HEK293 (cell line): ENCODE results near the gene PLD4.

Experiments used
- CTCF ChIA-PET: fragments of 350-600 bp; formaldehyde crosslinking; extraction: SDS; loops from one replicate; lab custom pipeline; 2021; ENCODE audit warnings: antibody characterized with exemption; lab: Yijun Ruan, JAX
- POLR2A ChIA-PET: fragments of 300-600 bp; formaldehyde crosslinking; extraction: SDS; loops from one replicate; lab custom pipeline; 2020; ENCODE audit warnings: antibody characterized with exemption, inconsistent platforms; lab: Yijun Ruan, JAX
- H3K27ac ChIP-seq: fragments of 200-500 bp; sonication (Bioruptor generic); 2 replicates; pipeline ENCODE4 v1.5.1; 2014; ENCODE audit warnings: low read depth, low read length, control low read depth, inconsistent platforms; ENCODE audit errors: extremely low read depth
- H3K36me3 ChIP-seq, 2 experiments: fragments of 200-500 bp in 1 of 2; sonication (Bioruptor generic) in 1 of 2; 1 replicate in 1 of 2; 2 replicates in 1 of 2; pipeline ENCODE4 v1.5.1; 2014 to 2017; ENCODE audit warnings: inconsistent platforms in 2 of 2, low read length in 2 of 2; ENCODE audit not compliant: control insufficient read depth in 2 of 2, insufficient read depth in 1 of 2
- H3K4me1 ChIP-seq: fragments of 200-500 bp; sonication (Bioruptor generic); 2 replicates; pipeline ENCODE4 v1.5.1; 2014; ENCODE audit warnings: mild to moderate bottlenecking, low read length, inconsistent platforms; ENCODE audit not compliant: control insufficient read depth, insufficient read depth
- H3K4me3 ChIP-seq: 2 replicates; pipeline ENCODE4 v1.5.1; 2011; ENCODE audit warnings: low read depth, mild to moderate bottlenecking, control low read depth, low read length, moderate library complexity
- H3K9me3 ChIP-seq: fragments of 200-500 bp; sonication (Bioruptor generic); 2 replicates; pipeline ENCODE4 v1.5.1; 2014; ENCODE audit warnings: low read depth, low read length, inconsistent platforms; ENCODE audit not compliant: control insufficient read depth, insufficient read depth
- BCL11A ChIP-seq: fragments of 450-650 bp; formaldehyde crosslinking; IDR thresholded peaks from 2 replicates; pipeline ENCODE4 v1.5.1; 2016; ENCODE audit warnings: low read depth, missing biosample characterization, missing genetic modification characterization
- HOXA7 ChIP-seq: sonication (generic); formaldehyde crosslinking; IDR thresholded peaks from 2 replicates; pipeline ENCODE4 v1.8.1; 2022; ENCODE audit warnings: missing genetic modification reagents, borderline replicate concordance
- ZBTB44 ChIP-seq: fragments of 450-650 bp; IDR thresholded peaks from 2 replicates; pipeline ENCODE4 v1.5.1; 2018; ENCODE audit warnings: missing biosample characterization, mild to moderate bottlenecking, missing genetic modification characterization
- ZEB2 ChIP-seq: fragments of 450-650 bp; formaldehyde crosslinking; IDR thresholded peaks from 2 replicates; pipeline ENCODE4 v1.5.1; 2016; ENCODE audit warnings: missing biosample characterization, missing genetic modification characterization
- ZNF140 ChIP-seq: fragments of 450-650 bp; formaldehyde crosslinking; IDR thresholded peaks from 2 replicates; pipeline ENCODE4 v1.5.1; 2016; ENCODE audit warnings: missing biosample characterization, missing genetic modification characterization
- ZNF148 ChIP-seq: fragments of 450-650 bp; formaldehyde crosslinking; IDR thresholded peaks from 2 replicates; pipeline ENCODE4 v1.5.0; 2017; ENCODE audit warnings: missing biosample characterization, missing genetic modification characterization, borderline replicate concordance
- ZNF211 ChIP-seq: fragments of 450-650 bp; formaldehyde crosslinking; IDR thresholded peaks from 2 replicates; pipeline ENCODE4 v1.5.1; 2016; ENCODE audit warnings: low read depth, missing biosample characterization, missing genetic modification characterization
- ZNF23 ChIP-seq: fragments of 450-650 bp; formaldehyde crosslinking; IDR thresholded peaks from 2 replicates; pipeline ENCODE4 v1.5.1; 2016; ENCODE audit warnings: missing biosample characterization, missing genetic modification characterization, borderline replicate concordance
- ZNF404 ChIP-seq: fragments of 450-650 bp; formaldehyde crosslinking; IDR thresholded peaks from 2 replicates; pipeline ENCODE4 v1.5.1; 2017; ENCODE audit warnings: missing biosample characterization, missing genetic modification characterization
- ZNF544 ChIP-seq: fragments of 450-650 bp; formaldehyde crosslinking; IDR thresholded peaks from 2 replicates; pipeline ENCODE4 v1.5.0; 2017; ENCODE audit warnings: missing biosample characterization, missing genetic modification characterization
- ZNF596 ChIP-seq: fragments of 450-650 bp; IDR thresholded peaks from 2 replicates; pipeline ENCODE4 v1.5.0; 2018; ENCODE audit warnings: missing biosample characterization, mild to moderate bottlenecking, missing genetic modification characterization, moderate library complexity
- ZNF600 ChIP-seq: fragments of 450-650 bp; formaldehyde crosslinking; IDR thresholded peaks from 2 replicates; pipeline ENCODE4 v1.5.1; 2016; ENCODE audit warnings: missing biosample characterization, missing genetic modification characterization
- ZNF664 ChIP-seq: fragments of 450-650 bp; formaldehyde crosslinking; IDR thresholded peaks from 2 replicates; pipeline ENCODE4 v1.5.1; 2016; ENCODE audit warnings: missing biosample characterization, missing genetic modification characterization
- ZNF792 ChIP-seq: fragments of 450-650 bp; formaldehyde crosslinking; IDR thresholded peaks from 2 replicates; pipeline ENCODE4 v1.5.1; 2016; ENCODE audit warnings: missing biosample characterization, missing genetic modification characterization
- TF ChIP-seq, protein P1 (sequence below): fragments of 450-650 bp; formaldehyde crosslinking; IDR thresholded peaks from 2 replicates; pipeline ENCODE4 v1.5.1; 2016; ENCODE audit warnings: missing biosample characterization, missing genetic modification characterization
- TF ChIP-seq, protein P2 (sequence below): fragments of 450-650 bp; formaldehyde crosslinking; conservative IDR thresholded peaks from 2 replicates; pipeline ENCODE4 v1.5.1; 2016; ENCODE audit warnings: low read depth, missing biosample characterization, missing genetic modification characterization

Gene PLD4

DNA sequence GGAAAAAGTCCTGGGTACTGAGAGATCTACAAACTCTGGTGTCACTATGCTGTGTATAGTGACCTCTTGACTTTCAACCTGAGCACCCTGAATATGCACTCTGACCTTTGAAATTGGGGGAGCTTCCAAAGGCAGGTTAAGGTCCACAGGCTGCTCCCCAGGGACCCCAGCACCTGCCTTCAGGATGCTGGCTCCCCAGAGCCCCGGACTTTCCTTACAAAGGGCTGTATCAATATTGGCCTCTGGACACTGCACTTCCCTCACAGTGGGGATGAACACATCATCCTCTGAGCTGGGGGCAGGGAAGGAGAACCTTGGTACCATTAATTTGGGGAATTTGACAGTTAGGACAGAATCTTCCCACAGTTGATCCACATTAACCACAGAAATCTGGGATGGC, 14.3 kb downstream of the PLD4 start:
- TF ChIP-seq ZBTB44 (tag by site-specific recombination) (no peak), ZNF792 (tag by site-specific recombination) (no peak), ZNF140 (tag by site-specific recombination) (no peak), HOXA7 (CRISPR knock-in tag) (no peak), ZNF664 (tag by site-specific recombination) (no peak), ZNF600 (tag by site-specific recombination) (no peak), ZEB2 (no peak), ZNF148 (tag by site-specific recombination) (no peak), ZNF404 (tag by site-specific recombination) (no peak), ZNF544 (tag by site-specific recombination) (no peak), ZNF596 (tag by site-specific recombination) (no peak), ZNF23 (tag by site-specific recombination) (no peak), BCL11A (tag by site-specific recombination) (no peak), ZNF211 (tag by site-specific recombination) (no peak)
- TF ChIP-seq, protein P1, sequence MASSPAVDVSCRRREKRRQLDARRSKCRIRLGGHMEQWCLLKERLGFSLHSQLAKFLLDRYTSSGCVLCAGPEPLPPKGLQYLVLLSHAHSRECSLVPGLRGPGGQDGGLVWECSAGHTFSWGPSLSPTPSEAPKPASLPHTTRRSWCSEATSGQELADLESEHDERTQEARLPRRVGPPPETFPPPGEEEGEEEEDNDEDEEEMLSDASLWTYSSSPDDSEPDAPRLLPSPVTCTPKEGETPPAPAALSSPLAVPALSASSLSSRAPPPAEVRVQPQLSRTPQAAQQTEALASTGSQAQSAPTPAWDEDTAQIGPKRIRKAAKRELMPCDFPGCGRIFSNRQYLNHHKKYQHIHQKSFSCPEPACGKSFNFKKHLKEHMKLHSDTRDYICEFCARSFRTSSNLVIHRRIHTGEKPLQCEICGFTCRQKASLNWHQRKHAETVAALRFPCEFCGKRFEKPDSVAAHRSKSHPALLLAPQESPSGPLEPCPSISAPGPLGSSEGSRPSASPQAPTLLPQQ (tag by site-specific recombination) = no peak
- TF ChIP-seq, protein P2, sequence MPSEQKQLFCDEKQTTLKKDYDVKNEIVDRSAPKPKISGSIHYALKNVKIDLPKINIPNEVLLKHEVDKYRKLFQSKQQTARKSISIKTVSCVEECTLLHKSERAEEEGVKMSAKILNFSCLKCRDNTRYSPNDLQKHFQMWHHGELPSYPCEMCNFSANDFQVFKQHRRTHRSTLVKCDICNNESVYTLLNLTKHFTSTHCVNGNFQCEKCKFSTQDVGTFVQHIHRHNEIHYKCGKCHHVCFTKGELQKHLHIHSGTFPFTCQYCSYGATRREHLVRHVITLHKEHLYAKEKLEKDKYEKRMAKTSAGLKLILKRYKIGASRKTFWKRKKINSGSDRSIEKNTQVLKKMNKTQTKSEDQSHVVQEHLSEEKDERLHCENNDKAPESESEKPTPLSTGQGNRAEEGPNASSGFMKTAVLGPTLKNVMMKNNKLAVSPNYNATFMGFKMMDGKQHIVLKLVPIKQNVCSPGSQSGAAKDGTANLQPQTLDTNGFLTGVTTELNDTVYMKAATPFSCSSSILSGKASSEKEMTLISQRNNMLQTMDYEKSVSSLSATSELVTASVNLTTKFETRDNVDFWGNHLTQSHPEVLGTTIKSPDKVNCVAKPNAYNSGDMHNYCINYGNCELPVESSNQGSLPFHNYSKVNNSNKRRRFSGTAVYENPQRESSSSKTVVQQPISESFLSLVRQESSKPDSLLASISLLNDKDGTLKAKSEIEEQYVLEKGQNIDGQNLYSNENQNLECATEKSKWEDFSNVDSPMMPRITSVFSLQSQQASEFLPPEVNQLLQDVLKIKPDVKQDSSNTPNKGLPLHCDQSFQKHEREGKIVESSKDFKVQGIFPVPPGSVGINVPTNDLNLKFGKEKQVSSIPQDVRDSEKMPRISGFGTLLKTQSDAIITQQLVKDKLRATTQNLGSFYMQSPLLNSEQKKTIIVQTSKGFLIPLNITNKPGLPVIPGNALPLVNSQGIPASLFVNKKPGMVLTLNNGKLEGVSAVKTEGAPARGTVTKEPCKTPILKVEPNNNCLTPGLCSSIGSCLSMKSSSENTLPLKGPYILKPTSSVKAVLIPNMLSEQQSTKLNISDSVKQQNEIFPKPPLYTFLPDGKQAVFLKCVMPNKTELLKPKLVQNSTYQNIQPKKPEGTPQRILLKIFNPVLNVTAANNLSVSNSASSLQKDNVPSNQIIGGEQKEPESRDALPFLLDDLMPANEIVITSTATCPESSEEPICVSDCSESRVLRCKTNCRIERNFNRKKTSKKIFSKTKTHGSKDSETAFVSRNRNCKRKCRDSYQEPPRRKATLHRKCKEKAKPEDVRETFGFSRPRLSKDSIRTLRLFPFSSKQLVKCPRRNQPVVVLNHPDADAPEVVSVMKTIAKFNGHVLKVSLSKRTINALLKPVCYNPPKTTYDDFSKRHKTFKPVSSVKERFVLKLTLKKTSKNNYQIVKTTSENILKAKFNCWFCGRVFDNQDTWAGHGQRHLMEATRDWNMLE (tag by site-specific recombination) = no peak
- no peak overlapping the region for H3K4me3 ChIP-seq
- H3K36me3 ChIP-seq = no peaks in the 10 kb centered on the region
- H3K9me3 ChIP-seq = no peaks in the 10 kb centered on the region
- H3K27ac ChIP-seq = no peak overlapping the region
- ChIA-PET CTCF (no interaction called here), POLR2A (interaction anchor here (1.3 kb wide), 1 partner anchor 30 kb away, joined by 4 read pairs; no protein-coding TSS in a partner anchor)
- no peaks in the 10 kb centered on the region for H3K4me1 ChIP-seq
